B cell (primary cell): ENCODE measurements around the gene FBXW4. TPM values are rescaled to one million over a fixed set of nuclear protein-coding genes. Genes with fewer than 3 reads are reported as not detected.

Source experiments
- ATAC-seq: fragments of 200-7000 bp; cut with Tn5 transposase; one replicate; pipeline ENCODE4 v1.10.0; 2021; ENCODE audit warnings: low read depth, mild to moderate bottlenecking, moderate number of reproducible peaks, moderate library complexity
- CTCF ChIA-PET: fragments of 350-600 bp; sonication (Branson Sonifier 250); formaldehyde crosslinking; loops from one replicate; lab custom pipeline; 2021; ENCODE audit warnings: antibody characterized with exemption, inconsistent platforms; lab: Charles Lee
- POLR2A ChIA-PET: fragments of 350-600 bp; sonication (Branson Sonifier 250); formaldehyde crosslinking; loops from one replicate; lab custom pipeline; 2021; ENCODE audit warnings: antibody characterized with exemption; lab: Charles Lee
- DNase-seq: peaks from one replicate; pipeline ENCODE4 v3.0.0; 2013
- H2AFZ ChIP-seq: 2 replicates; pipeline ENCODE4 v1.6.1; 2012; ENCODE audit warnings: mild to moderate bottlenecking, low read depth, low read length; ENCODE audit not compliant: insufficient read depth, poor library complexity, severe bottlenecking
- H3K27ac ChIP-seq, 2 donors: 1 replicate in 1 of 2; 2 replicates in 1 of 2; pipeline ENCODE4 v1.5.1; 2012 to 2013; ENCODE audit warnings: low read length in 2 of 2, mild to moderate bottlenecking in 2 of 2, moderate library complexity in 1 of 2
- H3K27me3 ChIP-seq, 4 experiments: fragments of 200-600 bp in 1 of 4; sonication (generic) in 1 of 4; replicated peaks in 1 of 4; 1 replicate in 2 of 4; 2 replicates in 2 of 4; pipeline versions ENCODE4 v1.6.1 to v1.7.0; 2013 to 2016; ENCODE audit warnings: low read length in 3 of 4, mild to moderate bottlenecking in 2 of 4, mixed read lengths in 1 of 4, moderate library complexity in 1 of 4; ENCODE audit not compliant: insufficient read depth in 4 of 4, control insufficient read depth in 3 of 4; ENCODE audit errors: control extremely low read depth in 1 of 4
- H3K36me3 ChIP-seq, 2 experiments: replicated peaks in 1 of 2; 1 replicate in 1 of 2; 2 replicates in 1 of 2; pipeline versions ENCODE4 v1.6.1 to v1.7.1; 2013; ENCODE audit warnings: low read length in 1 of 2; ENCODE audit not compliant: insufficient read depth in 2 of 2, control insufficient read depth in 1 of 2; ENCODE audit errors: control extremely low read depth in 1 of 2, extremely low read depth in 1 of 2
- H3K4me1 ChIP-seq, 2 donors: fragments of 200-600 bp in 1 of 2; sonication (generic) in 1 of 2; 1 replicate in 1 of 2; 2 replicates in 1 of 2; pipeline versions ENCODE4 v1.5.1 to v1.6.1; 2013 to 2017; ENCODE audit warnings: low read length in 2 of 2; ENCODE audit not compliant: control insufficient read depth in 2 of 2, insufficient read depth in 2 of 2
- H3K4me2 ChIP-seq: replicated peaks from 2 replicates; pipeline ENCODE3; 2012; ENCODE audit warnings: mild to moderate bottlenecking, low read depth, low read length; ENCODE audit not compliant: poor library complexity, severe bottlenecking
- H3K4me3 ChIP-seq, 5 experiments: fragments of 200-600 bp in 1 of 5; sonication (generic) in 1 of 5; 1 replicate in 3 of 5; 2 replicates in 2 of 5; pipeline versions ENCODE4 v1.5.1 to v1.7.0; 2011 to 2016; ENCODE audit warnings: low read length in 4 of 5, mild to moderate bottlenecking in 4 of 5, low read depth in 2 of 5, control low read depth in 1 of 5, moderate library complexity in 1 of 5; ENCODE audit not compliant: insufficient read depth in 1 of 5; ENCODE audit errors: control extremely low read depth in 1 of 5, extremely low read depth in 1 of 5
- H3K79me2 ChIP-seq: fragments of 200-600 bp; sonication (generic); one replicate; pipeline ENCODE4 v1.6.0; 2016; ENCODE audit warnings: low read length; ENCODE audit not compliant: control insufficient read depth, insufficient read depth
- H3K9ac ChIP-seq: fragments of 200-600 bp; sonication (generic); 2 replicates; pipeline ENCODE4 v1.6.1; 2017; ENCODE audit warnings: mild to moderate bottlenecking, low read length, moderate library complexity
- H3K9me3 ChIP-seq, 3 donors: one replicate each; pipeline versions ENCODE4 v1.6.1 to v1.7.1; 2013; ENCODE audit warnings: low read length in 2 of 3; ENCODE audit not compliant: control insufficient read depth in 2 of 3, insufficient read depth in 1 of 3; ENCODE audit errors: control extremely low read depth in 1 of 3
- H4K20me1 ChIP-seq: 2 replicates; pipeline ENCODE4 v1.6.0; 2012; ENCODE audit warnings: mild to moderate bottlenecking, low read length; ENCODE audit not compliant: insufficient read depth, control insufficient read depth, poor library complexity, severe bottlenecking
- H3K27ac Mint-ChIP-seq: one replicate; pipeline ENCODE4 v1.8.0; 2021; ENCODE audit warnings: mixed read lengths
- H3K27me3 Mint-ChIP-seq: one replicate; pipeline ENCODE4 v1.8.0; 2021; ENCODE audit warnings: mixed read lengths
- H3K4me1 Mint-ChIP-seq: one replicate; pipeline ENCODE4 v1.8.0; 2021; ENCODE audit warnings: mixed read lengths
- H3K4me3 Mint-ChIP-seq: one replicate; pipeline ENCODE4 v1.8.0; 2021; ENCODE audit warnings: mixed read lengths
- H3K9me3 Mint-ChIP-seq: one replicate; pipeline ENCODE4 v1.8.0; 2022; ENCODE audit warnings: mixed read lengths; ENCODE audit not compliant: insufficient read depth
- CTCF ChIP-seq: fragments of 200-600 bp; IDR thresholded peaks from one replicate; pipeline ENCODE4 v1.8.0; 2022; ENCODE audit warnings: antibody characterized with exemption, mild to moderate bottlenecking
- EZH2 ChIP-seq: IDR thresholded peaks from 2 replicates; pipeline ENCODE4 v1.6.1; 2012; ENCODE audit warnings: borderline replicate concordance, low read depth, mild to moderate bottlenecking, moderate library complexity, low read length; ENCODE audit not compliant: insufficient read depth, poor library complexity, severe bottlenecking
- WGBS: methylation state at CpG from one replicate; pipeline ENCODE4 v1.1.5; 2013; ENCODE audit warnings: missing lambda C conversion rate; ENCODE audit not compliant: insufficient coverage; 5-methylcytosine and 5-hydroxymethylcytosine counted together
- intact Hi-C: fragments of 100-400 bp; cut with micrococcal nuclease; formaldehyde crosslinking; loops from one replicate; pipeline ENCODE4 v1.10.0; 2022
- polyA plus RNA-seq: library from polyadenylated mRNA; depleted of rRNA; stranded (reverse); fragments of >200 nt; gene quantifications from 2 replicates; pipeline ENCODE4 v1.2.3, GENCODE V29; 2012
- total RNA-seq, 2 donors: library from RNA; stranded (reverse); fragments of 120-200 nt in 1 of 2; gene quantifications; 1 replicate in 1 of 2; 2 replicates in 1 of 2; pipeline versions ENCODE4 v1.2.3 to v1.2.4, GENCODE V29; 2013 to 2022

The FBXW4 gene
- total and polyA plus RNA-seq, 2 donors (not counting 1 experiment from before 2014, with no cell fraction given), result 72.9 to 99.6 TPM

GRCh38 chr10:101744267-101744666 is 49.3 kb upstream of the FBXW4 start:
- H3K4me1 ChIP-seq, result no peaks in the 10 kb centered on the region
- Mint-ChIP-seq H3K27ac (no peak overlapping the region), H3K9me3 (no peaks in the 10 kb centered on the region), H3K4me1 (no peaks in the 10 kb centered on the region), H3K4me3 (no peak overlapping the region), H3K27me3 (peaks cover 25% of the 10 kb centered on the region)
- peaks cover 0 to 22% (median under 1%) of the 10 kb centered on the region in 4 experiments for H3K27me3 ChIP-seq
- H3K4me2 ChIP-seq, result no peak overlapping the region
- no peak for ATAC-seq
- no peak overlapping the region for H3K9ac ChIP-seq
- peaks cover 0 to 3% (median 2%) of the 10 kb centered on the region in 3 donors for H3K9me3 ChIP-seq
- no peak overlapping the region for H2AFZ ChIP-seq
- H3K36me3 ChIP-seq, result no peaks in the 10 kb centered on the region
- H4K20me1 ChIP-seq, result no peaks in the 10 kb centered on the region
- ChIA-PET CTCF (no interaction called here), POLR2A (no interaction called here)
- no peak overlapping the region for H3K27ac ChIP-seq
- TF ChIP-seq CTCF, result no peak
- no peak for TF ChIP-seq EZH2
- intact Hi-C loops, result no loop called here
- H3K4me3 ChIP-seq, result no peak overlapping the region
- no peak for DNase-seq
- WGBS, result 100% methylated on average over 1 of the region's 3 CpGs
- H3K79me2 ChIP-seq, result no peaks in the 10 kb centered on the region

DNA sequence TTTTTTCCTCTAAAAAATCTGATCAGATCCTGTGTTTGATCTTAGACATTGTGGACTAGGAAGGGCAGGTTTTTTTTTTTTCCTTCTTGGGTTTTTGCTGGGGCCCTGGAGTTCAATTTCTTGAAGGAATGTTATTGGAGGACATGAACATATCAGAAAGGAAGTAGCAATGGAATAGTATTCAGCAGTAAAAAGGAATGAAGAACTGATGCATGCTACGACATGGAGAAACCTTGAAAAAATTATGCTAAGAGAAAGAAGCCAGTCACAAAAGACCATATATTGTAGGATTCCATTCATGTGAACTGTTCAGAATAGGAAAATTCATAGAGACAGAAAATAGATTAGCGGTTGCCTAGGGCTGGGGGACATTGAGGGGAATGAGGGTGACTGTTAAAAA is 47.0 kb upstream of the FBXW4 start:
- no peak overlapping the region for H3K4me2 ChIP-seq
- peaks cover 0 to 23% (median under 1%) of the 10 kb centered on the region in 4 experiments for H3K27me3 ChIP-seq
- H4K20me1 ChIP-seq, result no peaks in the 10 kb centered on the region
- no peak overlapping the region for H3K4me3 ChIP-seq
- H2AFZ ChIP-seq, result no peak overlapping the region
- Mint-ChIP-seq H3K4me1 (no peaks in the 10 kb centered on the region), H3K27ac (no peak overlapping the region), H3K4me3 (no peak overlapping the region), H3K9me3 (no peaks in the 10 kb centered on the region), H3K27me3 (peaks cover 25% of the 10 kb centered on the region)
- ATAC-seq, result no peak
- H3K27ac ChIP-seq, result no peak overlapping the region
- CTCF ChIA-PET, result no interaction called here
- H3K9me3 ChIP-seq, result peaks cover 0 to 3% (median 2%) of the 10 kb centered on the region in 3 donors
- H3K9ac ChIP-seq, result no peak overlapping the region
- no peaks in the 10 kb centered on the region for H3K4me1 ChIP-seq
- H3K36me3 ChIP-seq, result no peaks in the 10 kb centered on the region
- 100% methylated on average over 1 of the region's 2 CpGs for WGBS
- intact Hi-C loops, result no loop called here
- TF ChIP-seq EZH2 (no peak), CTCF (no peak)
- H3K79me2 ChIP-seq, result no peaks in the 10 kb centered on the region
- no peak for DNase-seq
- POLR2A ChIA-PET, result no interaction called here
